NCI-H2196 treated with DMSO at 0.1 percent for 48 hours (cell line): ENCODE data around the gene OR4S2.

Experiments
- DNase-seq: peaks from one replicate; lab custom pipeline; 2025; ENCODE audit not compliant: unreplicated experiment; lab: John Stamatoyannopoulos, UW

Gene OR4S2, protein sequence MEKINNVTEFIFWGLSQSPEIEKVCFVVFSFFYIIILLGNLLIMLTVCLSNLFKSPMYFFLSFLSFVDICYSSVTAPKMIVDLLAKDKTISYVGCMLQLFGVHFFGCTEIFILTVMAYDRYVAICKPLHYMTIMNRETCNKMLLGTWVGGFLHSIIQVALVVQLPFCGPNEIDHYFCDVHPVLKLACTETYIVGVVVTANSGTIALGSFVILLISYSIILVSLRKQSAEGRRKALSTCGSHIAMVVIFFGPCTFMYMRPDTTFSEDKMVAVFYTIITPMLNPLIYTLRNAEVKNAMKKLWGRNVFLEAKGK

DNA sequence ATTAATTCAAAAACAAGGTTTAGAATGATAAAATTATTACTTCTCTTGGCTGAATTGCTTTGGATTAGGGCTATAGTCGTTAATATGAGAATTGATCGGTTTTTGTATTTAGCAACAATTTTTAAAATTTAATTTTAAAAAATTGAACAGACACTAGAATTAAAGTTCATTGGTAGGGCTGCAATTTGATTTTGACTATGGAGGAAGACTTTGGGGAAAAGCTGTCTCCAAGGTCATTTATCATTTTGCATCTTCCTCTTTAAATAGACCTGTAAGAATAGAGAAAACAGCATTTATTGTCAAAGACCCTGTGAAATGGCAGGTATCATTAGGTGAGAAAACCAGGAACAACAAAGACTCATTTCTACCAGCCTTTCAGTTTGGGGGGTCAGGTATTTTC lies at the start of gene OR4S2:
TSS of gene OR4S2 (plus strand) at position 301 of the 400 bp plus-strand sequence. CDS start 2,577 bp downstream, outside the sequence.
- no peak for DNase-seq

GRCh38 chr11:55607545-55607944 lies 40.6 kb upstream of the OR4S2 start, which contains the start of gene OR4C11:
Gene OR4C11 (minus strand): TSS chr11:55607645. CDS start chr11:55604373, 3,272 bp downstream.
- no peak for DNase-seq

DNA sequence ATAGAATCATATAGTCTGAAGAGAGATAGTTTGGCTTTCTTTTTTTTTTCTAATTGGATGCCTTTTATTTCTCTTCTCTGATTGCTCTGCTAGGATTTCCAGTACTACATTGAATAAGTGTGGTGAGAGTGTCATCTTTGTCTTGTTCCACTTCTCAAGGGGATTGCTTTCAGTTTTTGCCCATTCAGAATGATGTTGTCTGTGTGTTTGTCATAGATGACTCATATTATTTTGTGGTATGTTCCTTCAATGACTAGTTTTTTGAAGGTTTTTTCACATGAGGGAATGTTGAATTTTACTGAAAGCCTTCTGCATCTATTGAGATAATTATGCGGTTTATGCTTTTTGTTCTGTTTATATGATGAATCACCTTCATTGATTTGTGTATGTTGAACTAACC lies 23.6 kb upstream of the OR4S2 start:
- DNase-seq: no peak

DNA sequence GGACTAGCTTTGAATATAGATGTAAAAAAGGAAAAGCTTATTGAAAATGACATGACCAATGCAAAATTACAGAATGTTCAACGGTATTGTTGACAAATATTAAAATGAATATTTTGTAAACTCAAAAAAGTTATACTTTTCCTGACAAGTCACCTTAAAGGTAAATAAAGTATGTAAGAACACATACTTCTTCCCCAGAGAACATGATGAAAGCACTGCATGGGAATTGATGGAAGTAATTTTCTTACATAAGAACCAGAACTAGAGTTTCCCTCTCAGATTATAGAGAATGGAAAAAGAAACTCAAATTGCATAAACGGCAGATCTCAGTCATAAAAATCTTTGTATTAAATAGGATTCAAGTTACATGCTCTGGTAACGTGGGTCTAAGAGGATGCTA lies 13.3 kb upstream of the OR4S2 start, which contains the start of gene OR4P4:
TSS of gene OR4P4 (plus strand) at position 301 of the 400 bp plus-strand sequence.
- no peak for DNase-seq

DNA sequence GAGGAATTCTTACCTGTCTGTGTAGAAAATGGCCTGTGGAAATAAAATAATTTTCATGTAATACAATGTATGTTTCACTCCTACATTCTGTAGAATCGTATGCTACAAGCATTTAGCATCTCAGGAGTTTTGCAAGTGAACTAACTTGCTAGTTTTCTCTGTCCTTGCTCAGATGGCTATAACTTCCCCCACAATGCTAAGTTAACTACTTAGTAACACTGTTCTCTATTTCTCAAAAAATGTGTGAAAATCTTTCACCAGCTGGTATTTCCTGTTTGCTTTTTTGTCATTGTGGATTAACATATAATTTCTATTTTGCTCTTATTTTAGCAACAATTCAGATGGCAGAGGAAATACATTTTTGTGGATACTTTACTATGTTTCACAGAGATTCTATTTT lies 4.4 kb downstream of the OR4S2 start:
- no peak for DNase-seq

GRCh38 chr11:55655096-55655495 lies 7.0 kb downstream of the OR4S2 start:
- no peak for DNase-seq

DNA sequence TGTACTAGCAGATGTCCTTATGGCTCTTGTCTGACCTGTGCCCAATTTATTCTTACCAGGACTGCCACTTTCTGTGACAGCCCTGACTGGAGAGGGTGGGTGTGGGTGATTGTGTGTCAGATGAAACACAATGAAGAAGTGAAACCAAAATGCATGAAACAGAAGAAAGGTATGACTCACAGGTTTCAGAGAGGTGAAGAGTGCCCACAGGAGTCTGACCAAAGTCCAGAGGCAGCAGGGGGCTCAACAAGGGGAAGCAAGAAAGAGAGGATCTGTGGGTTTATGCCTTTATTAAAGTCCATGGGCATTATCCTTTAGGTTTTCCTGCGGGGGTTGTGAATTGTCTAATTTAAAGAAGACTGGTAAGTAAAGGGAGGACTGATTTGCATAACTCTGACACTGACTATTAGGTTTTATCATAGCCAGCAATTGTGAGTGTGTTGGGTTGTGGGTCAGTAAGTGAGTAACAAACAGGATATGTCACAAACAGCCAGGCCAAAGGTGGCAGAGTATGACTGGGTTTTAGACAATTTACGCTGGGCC lies 10.0 kb downstream of the OR4S2 start:
- no peak for DNase-seq

GRCh38 chr11:55658608-55659007 lies 10.5 kb downstream of the OR4S2 start:
- no peak for DNase-seq

DNA sequence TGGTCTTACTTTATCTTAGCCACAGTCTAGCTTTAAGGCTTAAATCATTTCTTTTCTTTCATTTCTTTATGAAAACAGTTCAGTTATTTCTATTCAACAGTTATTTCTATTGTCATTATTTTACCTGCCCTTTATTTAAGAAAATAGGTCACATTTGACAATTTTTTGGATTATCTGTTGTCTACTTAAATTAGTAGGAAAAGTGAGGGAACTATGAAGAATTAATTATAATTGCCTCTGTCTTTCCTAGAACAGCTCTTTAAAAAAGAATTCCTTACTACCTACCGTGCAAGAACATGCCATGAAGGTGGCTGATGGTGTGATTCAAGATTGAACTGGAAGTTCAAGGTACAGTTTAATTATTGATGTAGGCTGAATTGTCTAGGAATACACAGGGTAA lies 13.8 kb downstream of the OR4S2 start, which contains the start of gene OR4C6:
TSS of gene OR4C6 (plus strand) at position 301 of the 400 bp plus-strand sequence. CDS start 2,966 bp downstream, outside the sequence.
- no peak for DNase-seq

DNA sequence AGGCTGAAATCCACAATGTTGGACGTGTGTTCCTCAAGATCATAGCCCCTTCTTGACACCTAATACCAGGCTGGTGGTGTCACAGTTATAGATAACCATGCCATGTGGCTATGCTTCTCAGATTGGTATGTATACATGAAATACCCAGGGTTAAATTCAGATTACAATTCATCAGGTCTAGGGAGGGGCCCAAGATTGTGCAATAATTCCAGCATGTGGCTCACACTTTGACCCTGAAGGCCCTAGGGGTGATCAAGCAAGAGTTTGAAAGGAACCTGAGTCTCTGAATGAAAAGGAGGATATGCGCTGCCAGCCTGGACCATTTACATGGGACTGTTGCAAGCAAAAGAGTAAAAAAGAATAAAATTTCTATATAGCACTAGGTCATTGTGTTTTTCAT lies 21.2 kb downstream of the OR4S2 start:
- DNase-seq: no peak

DNA sequence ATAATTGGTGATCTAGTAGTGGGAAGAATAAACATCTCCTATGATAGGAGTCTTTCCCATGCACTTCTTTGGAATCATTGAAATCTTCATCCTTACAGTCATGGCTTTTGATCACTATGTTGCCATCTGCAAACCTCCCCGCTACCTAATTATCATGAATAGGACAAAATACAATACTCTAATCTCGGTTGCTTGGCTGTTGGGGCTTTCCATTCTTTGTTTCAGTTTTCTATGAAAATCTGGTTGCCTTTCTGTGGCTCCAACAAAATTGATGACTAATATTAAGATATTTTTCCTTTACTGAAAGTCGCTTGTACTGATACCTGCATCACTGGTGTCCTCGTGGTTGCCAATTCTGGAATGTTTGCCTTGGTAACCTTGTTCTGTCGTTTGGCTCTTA lies 25.7 kb downstream of the OR4S2 start:
- DNase-seq: no peak

DNA sequence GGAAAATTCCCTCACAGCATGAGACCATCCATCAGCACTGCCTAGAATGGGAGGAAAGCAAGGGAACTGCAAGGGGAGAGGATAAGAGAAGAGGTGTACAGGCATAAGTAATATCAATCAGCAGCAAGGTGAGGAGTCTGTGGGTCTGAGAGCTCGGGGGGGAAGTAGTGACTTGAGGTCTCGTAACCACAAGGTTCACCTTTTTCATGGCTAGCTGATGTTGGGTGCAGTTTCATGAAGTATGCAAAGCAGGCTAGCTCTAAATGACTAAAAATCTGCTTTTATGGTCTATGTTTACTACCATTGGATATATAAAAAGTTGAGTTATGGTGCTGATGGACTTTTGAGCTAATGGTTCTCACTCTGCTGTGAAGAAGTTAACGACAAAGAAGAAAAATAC lies 49.7 kb downstream of the OR4S2 start:
- no peak for DNase-seq

DNA sequence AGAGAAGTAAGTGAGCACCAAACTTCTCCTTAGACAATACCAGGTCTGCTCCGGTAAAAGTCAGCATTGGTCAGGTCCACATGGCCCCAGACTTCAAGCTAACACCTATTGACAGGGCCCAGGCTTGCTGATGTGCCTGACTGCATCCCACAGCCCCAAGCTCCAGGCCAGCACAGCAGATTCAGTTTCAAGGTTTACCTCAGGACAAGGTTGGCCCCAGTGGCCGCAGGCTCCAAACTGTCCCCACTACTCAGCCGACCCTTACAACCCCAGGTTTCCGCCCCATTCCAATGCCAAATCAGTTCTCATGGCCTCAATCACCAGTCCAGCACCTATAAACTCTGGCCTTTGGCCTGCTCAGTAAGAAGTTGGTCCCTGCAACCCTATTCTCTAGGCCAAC lies 53.3 kb downstream of the OR4S2 start:
- DNase-seq: no peak
